Glomerular visceral epithelial cell (primary cell): ENCODE results near the gene NFX1.
A peak's percentile ranks its signal among the peaks of the same experiment; 100 is the strongest.

Source experiments
- DNase-seq: peaks from one replicate; pipeline ENCODE4 v3.0.0-alpha.2; 2016; ENCODE audit errors: extremely low spot score

NFX1 gene

DNA sequence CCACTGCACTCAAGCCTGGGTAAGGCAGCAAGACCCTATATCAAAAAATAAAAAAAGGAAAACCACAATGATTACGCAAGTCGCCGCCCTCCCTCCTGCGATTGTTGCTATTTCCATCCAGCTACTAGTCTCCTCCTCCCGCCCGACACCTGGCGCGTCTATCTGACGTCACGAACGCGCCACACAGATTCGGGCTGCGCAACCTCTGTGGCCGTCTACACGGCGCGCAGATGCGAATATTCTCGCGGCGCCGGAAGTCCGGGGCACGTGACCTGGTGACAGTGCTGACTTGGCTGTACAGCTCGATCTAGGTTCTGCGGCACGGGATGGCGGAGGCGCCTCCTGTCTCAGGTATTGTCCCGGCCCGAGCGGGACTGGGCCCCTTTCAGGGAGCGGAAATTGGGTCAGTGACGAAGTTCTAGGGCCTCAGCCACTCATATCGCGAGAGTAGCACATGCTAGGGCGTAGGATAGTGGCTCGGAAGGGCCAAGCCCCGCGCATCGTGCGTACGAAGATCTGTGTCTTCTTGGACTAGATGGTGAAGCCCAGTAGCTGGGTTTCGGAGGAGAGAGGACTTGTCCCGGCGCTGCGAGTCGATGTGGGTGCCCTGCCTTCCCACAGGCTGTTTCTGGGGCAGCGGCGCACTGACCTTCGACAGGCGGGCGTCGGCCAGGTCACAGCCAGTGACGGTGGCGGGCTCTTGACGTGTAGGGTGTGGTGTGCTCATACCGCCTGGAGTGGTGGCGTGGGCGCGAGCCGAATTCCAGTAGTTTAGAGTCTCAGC is at the start of gene NFX1:
TSS of gene NFX1 (plus strand) at position 270 of the 784 bp plus-strand sequence. CDS start at position 327, 57 bp downstream.
- DNase-seq = peak; percentile 99

DNA sequence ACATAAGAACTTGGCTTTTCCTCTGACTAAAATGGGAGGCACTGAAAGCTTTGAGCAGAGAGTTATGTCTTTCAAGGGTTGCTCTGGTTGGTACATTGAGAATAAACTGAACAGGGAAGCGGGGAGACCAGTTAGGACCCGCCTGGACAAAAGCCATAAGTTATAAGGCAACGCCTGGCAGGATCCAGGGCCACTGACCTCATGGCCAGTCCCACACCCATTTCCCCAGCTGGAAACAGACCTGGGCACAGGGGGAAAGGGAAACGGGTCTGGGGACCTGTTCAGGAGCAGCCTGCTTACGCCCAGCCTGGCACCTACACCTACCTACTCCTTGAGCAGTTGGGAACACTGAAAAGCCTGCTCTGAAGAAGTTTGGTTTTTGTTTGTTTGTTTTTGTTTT is 49.0 kb upstream of the NFX1 start:
- DNase-seq = no peak

DNA sequence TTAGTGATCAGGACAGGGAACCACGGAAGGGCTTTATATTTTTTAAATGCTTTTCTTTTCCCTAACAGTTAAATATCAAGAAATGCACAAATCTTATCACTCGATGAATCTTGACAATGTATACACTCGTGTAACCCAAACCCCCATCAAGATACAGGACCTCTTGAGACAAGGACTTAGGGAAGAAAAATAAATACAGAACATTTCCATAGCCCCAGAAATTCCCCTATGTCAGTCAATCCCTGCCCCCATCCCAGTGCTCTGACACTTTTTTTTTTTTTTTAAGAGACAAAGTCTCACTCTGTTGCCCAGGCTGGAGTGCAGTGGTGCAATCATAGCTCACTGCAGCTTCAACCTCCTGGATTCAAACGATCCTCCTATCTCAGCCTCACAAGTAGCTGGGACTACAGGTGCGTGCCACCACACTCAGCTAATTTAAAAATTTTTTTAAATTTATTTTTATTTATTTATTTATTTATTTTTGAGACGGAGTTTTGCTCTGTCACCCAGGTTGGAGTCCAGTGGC is 47.6 kb upstream of the NFX1 start:
- no peak for DNase-seq

DNA sequence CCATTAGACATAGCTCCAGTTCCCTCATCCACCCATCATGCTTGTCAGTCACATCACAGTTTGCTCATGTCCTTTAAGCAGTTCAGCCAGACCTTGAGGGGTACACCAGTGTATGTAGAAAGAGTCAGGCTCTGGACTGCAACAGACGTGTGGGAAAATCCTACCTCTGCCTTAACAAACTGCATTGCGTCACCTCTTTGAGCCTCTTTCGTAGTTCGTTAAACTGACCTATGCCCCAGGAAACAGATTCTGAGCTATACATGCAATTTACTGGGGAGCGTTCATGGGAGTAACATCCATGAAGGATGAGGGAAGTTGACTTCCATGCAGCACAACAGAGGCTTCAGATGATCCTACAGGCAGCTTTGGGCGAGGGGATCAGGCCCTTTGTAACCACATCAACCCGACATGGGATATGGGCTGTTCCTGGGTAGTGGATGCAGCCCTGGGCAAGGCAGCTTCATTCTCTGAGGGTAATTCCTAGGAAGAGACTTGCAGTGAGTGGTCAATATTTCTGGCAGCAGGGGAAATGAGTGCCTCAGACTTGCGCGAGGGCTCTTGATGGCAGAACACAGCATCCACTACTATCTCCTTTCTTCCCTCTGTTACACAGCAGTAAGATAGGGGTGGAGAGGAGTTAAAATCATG is 46.1 kb upstream of the NFX1 start:
- DNase-seq = no peak

DNA sequence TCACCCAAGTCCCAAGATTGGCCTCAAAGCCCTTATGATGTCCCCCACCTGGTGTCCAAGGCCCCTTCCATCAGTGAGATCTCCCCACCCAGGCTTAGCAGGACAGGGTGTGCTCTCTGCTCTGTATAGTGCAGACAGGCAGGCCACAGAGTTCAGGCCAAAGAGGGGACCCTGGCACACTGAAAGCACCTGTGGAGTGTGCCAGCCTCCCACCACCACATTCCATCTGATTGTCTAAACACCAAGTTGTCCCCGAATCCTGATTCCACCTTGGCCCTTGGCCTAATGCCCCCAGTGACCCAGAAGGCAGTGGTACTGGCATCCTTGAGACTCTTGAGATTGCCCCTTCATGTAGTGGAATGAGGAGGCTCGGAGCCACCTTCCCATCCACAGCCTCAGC is 45.0 kb upstream of the NFX1 start:
- no peak for DNase-seq

DNA sequence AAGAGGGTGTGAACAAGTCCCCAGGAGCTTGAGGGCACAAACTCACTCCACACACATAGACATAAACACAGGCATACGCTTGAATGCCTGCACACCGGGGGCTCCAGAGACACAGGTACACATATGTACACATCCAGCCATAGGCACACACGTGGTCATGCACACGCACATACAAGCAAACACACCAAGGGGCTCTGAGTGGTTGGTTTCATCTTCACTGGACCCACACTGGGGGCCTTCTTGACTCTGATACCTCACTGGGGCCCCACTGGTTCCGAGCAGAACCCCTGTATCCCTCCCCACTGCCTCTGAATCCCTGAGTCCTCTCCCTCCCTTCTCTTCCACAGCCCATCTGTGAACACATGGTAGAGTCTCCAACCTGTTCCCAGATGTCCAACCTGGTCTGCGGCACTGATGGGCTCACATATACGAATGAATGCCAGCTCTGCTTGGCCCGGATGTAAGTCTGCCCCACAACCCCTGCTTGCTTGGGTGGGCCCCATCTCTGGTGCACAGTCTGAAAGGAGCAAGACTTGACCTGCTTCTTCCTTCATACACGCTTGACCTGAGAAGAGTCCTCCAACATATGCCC is 44.0 kb upstream of the NFX1 start:
- DNase-seq = no peak

DNA sequence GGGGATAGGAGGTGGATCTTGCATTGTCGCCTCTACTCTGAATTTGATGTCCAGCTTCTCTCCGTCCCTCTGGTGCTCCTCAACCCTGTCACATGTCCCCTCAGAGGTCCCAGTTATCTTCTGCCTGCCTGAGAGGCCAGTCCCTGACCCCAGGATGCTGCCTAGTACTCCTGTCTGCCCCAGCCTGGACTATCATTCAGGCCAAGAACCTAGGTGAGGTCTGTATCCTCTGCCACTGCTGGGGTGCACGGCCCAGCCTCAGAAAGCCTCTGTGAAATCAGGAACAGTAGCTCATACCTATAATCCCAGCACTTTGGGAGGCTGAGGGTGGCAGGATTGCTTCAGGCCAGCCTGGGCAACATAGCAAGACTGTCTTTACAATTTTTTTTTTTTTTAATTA is 41.7 kb upstream of the NFX1 start:
- DNase-seq = no peak

DNA sequence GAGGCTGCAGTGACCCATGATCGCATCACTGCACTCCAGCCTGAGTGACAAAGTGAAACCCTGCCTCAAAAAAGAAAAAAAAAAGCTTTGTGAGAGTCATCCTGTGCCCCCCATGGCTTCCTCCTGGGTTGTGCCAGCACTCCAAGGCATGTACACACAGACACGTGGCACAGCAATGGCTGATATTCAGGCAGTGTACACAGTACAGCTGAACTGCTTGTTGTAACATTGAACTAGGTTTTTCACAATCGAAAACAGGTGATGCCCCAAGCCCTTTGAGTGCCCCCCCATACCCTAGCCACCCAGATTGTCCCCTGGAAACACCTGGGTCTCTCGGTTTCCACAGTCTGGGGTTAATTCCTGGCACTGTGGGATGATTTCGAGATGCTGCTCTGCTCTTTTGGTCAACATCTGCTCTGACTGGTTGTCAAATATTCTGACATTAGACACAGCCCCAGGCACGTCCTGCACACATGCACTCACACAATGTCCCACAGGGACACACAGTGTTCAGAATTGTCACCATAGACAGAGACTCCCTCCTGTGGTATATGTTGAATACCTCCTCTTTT is 41.1 kb upstream of the NFX1 start:
- no peak for DNase-seq

DNA sequence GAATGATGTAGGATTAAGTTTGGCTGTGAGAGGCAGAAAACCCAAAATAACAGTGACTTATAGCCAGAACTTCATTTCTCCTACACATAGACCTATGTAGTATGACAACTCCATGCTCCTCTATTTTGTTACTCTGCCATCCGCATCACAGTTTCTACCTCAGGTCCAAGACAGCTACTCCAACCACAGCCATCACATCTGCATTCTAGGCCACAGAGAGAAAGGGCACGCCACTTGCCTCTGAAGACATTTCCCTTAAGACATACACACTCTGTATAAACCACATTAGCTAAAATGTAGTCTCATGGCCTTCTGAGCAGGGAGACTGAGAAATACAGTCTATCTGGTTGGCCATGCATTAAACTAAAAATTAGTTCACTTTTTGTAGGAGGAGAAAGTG is 40.3 kb upstream of the NFX1 start:
- DNase-seq = no peak

DNA sequence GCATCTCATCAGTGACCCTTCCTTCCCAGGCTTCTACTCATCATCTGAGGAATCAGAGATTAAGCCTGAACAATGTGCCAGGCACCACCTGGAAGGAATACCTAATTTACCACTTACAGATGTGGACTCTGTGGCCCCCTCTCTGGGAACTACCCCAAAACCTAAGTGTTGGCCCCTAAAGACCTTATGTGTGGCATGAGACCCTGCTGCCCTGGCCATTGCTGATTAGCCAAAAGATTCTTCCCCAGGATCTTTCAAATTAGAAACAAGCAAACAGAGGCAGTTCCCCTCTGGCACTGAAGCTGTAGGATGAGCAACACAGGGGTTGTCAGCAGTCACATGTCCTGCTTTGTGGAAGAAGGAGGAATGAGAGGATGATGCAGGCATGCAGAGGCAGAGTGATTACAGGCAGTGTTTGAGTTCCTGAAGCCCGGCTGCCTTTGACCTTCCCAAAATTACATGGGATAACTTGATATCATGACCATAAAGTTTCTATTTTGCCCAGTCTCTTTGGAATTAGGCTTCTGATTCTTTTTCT is 39.8 kb upstream of the NFX1 start:
- no peak for DNase-seq

DNA sequence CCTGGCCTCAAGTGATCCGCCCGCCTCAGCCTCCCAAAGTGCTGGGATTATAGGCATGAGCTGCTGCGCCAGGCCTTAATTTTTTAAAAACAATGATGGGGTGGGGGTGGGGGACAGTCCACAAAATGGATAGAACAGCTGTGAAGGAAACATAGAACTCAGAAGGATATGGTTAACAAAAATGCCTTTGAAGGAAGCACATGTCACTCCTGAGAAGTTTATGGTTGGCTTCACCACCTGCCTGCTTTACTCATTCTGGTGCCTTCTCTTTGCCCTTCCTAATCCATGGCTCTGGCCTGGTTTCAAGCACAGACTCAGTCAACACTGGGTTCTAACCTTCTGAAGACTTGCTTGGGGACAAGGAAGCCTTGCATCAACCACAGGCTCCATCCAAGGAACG is 36.1 kb upstream of the NFX1 start:
- no peak for DNase-seq

DNA sequence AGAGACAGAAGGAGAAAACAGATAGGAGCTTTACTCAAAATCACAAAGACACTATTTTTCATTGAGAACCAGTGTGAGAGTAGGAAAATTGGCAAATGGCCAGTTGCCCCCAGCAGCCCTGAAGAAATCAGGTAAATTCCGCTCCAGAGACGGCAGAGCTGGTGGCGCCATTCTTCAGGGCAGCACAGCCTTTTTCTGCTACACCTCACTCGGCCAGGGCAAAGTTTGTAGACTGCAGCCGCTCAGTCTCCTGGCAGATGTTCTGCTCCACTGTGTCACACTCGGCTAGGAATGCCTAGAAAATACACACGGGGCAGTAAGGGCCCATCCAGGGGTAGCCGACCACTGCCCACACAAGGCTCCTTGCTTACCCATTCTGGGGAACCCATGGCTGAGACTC is 35.3 kb upstream of the NFX1 start:
- no peak for DNase-seq

DNA sequence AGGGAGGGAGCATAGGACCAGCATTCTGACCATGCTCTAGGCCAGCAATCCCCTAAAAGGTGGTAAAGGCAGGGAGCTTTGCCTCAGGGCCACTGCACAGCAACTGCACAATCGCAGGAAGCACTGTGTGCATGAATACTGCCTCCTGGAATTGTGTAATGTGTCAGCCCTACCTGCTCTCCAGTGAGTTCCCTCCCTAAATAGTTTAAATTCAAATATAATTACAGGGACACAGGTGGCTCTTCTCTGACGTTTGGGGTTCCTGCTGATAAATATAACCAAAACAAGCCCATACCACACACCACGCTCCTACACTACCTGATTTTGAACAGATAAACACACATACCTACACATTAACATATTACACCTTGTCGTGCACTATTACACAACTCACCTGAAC is 34.8 kb upstream of the NFX1 start:
- no peak for DNase-seq

DNA sequence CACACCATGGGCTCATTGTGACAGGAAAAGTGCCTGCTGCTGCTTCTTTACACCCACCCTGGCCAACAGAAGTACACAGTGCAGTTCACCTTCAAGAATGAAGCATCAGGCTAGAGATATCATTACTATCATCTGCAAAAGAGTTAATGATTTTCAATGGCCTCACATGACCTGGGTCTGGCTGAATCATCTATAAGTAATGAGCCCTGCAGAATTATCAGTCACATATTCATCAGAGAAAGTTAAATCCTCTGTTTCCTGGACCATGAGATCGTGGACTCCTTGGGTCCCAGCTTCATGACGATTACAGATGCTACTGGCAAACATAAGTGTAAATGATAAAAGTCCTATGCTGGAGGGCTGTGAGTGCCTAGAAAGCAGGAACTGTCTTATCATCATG is 34.1 kb upstream of the NFX1 start:
- peak; percentile 34 for DNase-seq

DNA sequence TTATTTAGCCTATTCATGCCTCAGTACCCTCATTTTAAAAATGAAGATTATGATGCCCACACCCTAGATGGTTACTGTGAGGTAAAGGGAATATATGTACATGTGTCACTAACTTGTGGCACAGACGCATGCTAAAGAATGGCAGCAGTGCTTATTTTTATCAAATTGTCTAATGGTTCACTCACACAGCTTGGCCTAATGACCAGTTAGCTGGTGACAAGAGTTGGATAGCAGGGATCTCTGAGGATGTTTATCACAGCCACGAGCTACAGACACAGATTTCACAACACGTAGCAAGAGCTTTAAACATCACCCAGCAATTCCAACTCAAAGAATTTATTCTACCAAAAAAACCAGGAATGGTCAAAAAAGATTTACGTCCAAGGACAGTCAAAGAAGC is 33.0 kb upstream of the NFX1 start:
- DNase-seq = no peak

DNA sequence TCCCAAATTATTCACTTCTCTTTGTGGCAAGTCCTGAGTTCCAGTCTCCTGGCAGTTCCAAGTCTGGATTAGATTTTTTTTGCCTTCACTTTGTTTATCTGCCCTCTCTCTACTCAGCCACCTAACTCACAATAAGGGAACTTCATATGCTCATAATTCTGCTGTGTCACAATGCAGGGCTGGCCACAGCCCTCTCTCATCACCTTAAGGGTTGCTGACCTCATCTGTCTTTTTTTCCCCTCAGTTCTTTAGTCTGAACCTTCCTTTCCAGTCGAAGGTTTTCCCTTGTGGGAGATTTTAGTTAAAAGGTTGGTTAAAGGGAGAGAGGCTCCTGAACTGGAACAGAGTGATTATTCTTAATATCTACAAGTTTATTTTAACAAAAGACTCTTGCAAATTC is 29.9 kb upstream of the NFX1 start:
- no peak for DNase-seq

DNA sequence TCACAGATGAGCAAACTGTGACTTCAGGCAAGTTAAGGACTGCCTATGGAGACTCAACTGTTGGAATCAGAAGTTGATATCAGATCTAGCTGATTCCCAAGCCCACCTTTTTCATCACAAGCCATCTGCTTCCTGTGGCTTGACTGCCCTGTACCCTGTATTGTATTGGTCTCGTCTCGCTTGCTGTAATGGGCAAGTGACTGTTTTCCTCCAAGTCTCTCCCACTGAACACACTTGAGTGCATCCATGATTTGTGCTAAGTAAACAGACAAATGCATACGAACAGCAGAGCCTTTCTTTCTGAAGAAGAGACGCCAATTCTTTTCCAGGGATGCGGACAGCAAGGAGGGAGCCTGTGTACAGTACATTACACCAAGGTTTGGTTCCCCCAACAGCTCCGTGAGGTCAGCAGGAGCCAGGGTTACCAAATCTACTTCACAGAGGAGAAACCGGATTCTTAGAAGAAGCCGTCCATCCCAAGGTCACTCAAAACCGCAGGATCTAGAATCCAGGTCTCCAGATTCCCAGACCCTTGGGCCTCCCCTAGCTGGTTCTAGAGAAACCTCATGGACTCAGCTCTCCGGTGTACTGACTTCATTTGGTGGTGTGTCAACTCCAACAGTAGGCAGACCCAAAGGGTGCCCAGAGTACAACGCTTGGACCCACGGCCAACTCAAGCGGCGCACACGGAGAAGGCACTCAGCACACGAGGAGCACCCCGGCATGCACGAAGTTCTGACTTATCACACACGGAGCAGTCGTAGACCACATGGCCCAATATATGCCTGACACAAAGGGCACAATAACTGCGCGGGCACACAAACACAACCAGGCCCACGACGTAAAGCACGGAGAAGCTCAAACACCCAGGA is 26.9 kb upstream of the NFX1 start:
- peak; percentile 23 for DNase-seq

DNA sequence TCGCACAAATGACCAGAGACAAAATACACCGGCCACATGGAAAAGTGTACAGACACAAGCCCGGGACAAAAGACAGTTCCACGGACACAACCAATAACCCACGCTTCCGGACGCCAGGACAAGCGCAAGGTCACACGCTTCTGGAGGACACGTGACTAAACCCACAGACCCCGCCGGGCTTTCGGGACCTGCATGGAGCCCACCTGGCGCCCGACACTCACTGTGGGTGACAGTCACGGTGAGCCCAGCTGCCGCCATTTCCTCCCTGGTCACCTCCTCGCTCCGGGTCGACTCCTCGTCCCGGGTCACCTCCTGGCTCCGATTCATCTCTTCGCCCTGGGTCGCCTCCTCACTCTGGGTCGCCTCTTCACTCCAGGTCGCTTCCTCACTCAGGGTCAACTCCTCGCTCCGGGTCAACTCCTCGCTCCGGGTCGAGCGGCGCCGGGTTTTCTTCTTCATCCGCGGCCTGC is 26.3 kb upstream of the NFX1 start:
- peak; percentile 10 for DNase-seq

DNA sequence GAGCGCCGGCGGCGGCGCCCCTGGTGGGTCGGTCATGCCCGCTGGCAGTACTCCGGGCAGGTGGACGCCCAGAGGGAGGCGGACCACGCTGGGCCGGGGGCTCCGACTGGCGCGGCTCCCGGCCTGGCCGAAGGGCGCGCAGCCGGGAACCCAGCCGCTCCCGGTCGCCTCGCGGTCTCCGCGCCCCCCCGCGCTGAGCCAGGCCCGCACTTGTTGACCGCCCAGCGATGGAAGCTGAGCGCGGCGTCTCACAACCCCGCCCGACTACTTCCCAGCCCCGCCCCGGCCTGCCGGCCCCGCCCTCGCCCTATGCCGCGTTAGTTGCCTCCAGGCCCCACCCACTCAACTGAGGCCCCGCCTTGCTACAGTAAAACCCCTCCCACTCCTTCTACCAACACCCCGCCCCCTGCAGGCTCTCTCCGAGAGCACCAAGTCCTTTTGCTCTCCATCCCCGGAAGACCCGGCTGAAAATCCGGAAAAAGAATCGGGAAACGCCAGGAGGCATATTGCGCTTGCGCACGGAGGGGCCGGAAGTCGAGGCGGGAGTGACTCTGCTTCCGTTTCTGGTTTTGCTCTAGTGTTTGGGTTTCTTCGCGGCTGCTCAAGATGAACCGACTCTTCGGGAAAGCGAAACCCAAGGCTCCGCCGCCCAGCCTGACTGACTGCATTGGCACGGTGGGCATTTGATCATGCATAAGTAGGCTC is 25.7 kb upstream of the NFX1 start, which contains the start of the genes BAG1 and CHMP5:
TSS of gene BAG1 (minus strand) at position 236 of the 705 bp plus-strand sequence.
TSS of gene CHMP5 (plus strand) at position 577 of the 705 bp plus-strand sequence. CDS start at position 607, 30 bp downstream.
- DNase-seq = peak; percentile 100

DNA sequence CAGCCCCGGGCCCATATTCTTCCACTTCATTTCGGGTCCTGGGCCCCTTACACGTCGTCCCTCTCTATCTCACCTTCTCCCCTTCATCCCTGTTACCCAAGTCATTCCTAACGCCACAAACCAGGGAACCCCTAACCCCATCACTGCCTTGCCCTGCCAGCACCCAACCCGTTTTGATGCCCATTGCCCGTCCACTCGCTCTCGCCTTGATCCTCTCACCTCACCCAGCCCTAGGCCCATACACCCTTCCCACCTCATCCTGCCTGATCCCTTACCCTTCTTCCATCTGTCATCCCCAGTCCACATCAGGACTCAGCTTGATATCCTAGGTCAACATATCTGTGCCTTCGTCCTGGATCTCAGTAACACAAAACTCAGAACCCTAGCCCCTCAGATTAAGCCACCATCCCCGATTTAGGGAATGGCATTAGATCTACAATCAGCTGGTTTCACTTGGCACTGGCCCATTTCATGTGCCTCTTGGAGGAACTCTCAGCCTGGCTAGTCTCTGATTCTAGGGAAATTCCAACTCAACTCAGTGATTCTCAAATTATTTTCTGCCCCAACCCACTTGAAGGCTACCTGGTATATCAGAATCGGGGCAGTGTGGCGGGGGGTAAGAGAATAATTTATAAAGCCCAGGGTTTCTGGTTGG is 25.0 kb upstream of the NFX1 start:
- DNase-seq = no peak
